Measurements from ENCODE around the gene DLGAP4.

DNA sequence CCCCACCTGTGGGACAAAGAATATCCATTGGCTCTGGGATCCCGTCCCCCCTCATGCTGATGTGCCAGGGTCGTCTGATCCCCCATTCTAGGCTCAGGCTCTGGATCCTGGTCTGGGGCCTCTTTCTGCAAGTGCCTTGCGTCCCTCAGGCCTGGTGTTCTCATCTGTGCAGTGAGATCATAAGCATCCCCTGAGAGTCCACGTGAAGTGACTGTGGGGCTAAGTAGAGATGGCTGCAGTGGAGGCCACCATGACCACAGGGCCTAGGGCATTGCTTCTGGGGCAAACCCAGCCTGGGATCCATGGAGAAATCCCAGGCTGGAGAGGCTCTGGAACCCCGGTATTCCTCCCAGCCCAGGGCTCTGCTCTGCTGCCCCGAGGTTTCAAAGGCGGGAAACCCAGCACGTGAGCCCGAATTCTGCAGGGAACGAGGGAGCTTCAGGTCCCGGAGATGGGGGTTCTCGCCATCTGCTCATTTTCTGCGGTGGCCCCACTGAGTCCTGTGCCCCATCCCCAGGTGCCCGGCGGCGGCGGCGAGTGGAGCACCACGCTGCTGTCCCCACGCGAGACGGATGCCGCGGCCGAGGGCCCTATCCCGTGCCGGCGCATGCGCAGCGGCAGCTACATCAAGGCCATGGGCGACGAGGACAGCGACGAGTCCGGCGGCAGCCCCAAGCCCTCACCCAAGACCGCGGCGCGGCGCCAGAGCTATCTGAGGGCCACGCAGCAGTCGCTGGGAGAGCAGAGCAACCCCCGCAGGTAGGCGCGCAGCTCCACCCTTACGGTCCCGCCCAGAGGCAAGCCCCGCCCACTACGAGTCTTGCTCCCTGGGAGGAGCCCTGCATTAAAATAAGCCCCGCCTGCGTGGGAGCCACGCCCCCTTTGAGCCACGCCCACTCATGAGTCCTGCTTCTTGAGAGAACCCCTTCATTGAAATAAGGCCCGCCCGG, 129.7 kb downstream of the DLGAP4 start:
- TF ChIP-seq NANOG (IDR thresholded peaks at IDR 0.05; ENCODE audit: insufficient read depth, low read depth, low read length, poor library complexity, severe bottlenecking) = no peak
- TF ChIP-seq, protein P1, sequence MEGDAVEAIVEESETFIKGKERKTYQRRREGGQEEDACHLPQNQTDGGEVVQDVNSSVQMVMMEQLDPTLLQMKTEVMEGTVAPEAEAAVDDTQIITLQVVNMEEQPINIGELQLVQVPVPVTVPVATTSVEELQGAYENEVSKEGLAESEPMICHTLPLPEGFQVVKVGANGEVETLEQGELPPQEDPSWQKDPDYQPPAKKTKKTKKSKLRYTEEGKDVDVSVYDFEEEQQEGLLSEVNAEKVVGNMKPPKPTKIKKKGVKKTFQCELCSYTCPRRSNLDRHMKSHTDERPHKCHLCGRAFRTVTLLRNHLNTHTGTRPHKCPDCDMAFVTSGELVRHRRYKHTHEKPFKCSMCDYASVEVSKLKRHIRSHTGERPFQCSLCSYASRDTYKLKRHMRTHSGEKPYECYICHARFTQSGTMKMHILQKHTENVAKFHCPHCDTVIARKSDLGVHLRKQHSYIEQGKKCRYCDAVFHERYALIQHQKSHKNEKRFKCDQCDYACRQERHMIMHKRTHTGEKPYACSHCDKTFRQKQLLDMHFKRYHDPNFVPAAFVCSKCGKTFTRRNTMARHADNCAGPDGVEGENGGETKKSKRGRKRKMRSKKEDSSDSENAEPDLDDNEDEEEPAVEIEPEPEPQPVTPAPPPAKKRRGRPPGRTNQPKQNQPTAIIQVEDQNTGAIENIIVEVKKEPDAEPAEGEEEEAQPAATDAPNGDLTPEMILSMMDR (IDR thresholded peaks at IDR 0.05; ENCODE audit: control extremely low read depth in 1 of 3, insufficient read depth in 1 of 3, low read depth in 1 of 3, low read length in 3 of 3) = peak in 1 of 3 experiments; percentile 1; a peak in 1 of 4 replicates
- TF ChIP-seq SIN3A (conservative IDR thresholded peaks at IDR 0.05 in 1 of 2, IDR thresholded peaks at IDR 0.05 in 1 of 2; ENCODE audit: low read depth in 1 of 2, low read length in 2 of 2) = no peak
- TF ChIP-seq CEBPB (IDR thresholded peaks at IDR 0.05; ENCODE audit: low read depth, low read length) = no peak

Data from H1 (cell line).